Measurements from ENCODE around the gene DCXR. TPM values are rescaled to one million over a fixed set of nuclear protein-coding genes. Genes with fewer than 3 reads are reported as not detected.

The DCXR gene
- polyA plus RNA-seq, 10 donors: 20.6 to 42.5 (median 35.0) TPM

DNA sequence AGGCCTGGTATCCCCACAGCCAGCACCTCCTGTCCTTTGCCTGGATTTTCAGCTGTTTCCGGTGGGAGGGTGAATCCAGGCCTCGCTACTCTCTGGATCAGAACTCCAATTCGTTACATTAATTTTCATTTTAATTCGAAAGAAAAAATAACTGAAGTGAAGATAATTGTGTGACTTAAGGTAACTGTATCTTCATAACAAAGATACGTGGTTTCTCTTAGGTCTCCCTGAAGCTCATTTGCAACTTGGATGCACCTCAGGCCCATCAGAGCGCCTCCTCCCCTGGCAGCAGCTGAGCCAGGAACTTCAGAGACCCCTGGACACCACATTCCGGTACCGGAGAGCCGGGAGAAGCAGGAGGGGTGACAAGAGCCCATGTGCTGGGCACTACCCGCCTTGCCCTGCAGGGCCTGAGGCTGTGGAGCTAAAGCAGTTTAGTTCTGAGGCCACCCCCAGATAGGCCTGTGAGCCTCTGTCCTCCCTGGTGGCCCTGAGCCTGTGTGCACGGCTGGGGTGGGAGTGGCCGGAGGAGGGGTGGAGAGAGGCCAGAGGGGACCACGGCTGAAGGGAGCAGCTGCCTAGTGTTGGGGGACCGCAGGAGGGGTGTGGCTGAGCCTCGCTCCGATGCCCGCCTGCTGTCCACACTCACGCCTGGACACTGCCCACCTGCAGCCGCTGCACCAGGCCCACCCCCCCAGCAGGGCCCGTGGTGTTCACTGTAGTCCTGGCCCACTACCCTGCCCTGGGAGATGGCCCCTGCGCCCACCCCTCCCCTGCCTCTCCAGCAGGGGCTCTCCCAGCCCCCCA, 39.5 kb upstream of the DCXR start:
- peak in 1 of 3 donors; percentile 78 for DNase-seq

DNA sequence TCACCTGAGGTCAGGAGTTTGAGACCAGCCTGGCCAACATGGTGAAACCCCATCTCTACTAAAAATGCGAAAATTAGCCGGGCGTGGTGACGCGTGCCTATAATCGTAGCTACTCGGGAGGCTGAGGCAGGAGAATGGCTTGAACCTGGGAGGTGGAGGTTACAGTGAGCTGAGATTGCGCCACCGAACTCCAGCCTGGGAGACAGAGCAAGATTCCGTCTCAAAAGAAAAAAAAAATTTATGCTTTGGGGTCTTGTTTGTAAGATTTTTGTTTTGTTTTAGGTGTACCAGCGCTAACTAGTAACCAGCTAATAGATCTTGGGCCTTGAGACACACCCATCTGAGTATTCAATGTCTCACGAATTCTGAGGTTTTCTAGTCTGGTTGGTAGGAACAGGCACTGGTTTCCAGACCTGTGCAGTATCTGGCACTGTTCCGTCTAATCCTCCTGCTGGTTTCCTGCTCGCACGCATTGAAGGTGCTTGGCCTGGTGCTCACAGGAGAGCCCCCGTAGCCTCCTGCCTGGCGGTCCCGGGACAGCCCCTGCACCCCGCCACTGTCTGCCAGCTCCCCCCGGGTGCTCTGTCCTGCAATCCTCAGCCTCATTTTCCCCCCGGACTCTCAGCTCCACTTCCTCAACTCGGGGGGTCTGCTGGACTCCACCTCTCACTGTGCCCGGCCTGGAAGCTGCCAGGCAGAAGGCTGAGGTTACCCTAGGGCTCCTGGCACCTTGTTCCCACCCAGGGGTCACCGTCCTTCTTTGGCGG, 38.7 kb upstream of the DCXR start:
- no peak for DNase-seq

DNA sequence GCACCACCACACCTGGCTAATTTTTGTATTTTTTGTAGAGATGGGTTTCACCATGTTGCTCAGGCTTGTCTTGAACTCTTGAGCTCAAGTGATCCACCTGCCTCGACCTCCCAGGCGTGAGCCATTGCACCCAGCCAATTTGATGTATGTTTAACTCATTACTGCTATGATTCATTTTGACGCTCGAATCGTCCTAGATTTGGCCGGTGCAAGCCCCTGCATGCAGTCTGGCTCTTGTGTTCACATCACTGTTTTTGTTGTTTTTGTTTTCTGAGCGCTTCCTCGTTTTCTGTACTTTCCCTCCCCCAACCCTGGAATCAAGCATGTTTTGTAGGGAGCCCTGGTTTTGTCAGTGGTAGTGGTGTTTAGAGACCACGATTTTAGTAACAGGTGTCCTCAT, 35.9 kb upstream of the DCXR start:
- no peak for DNase-seq

DNA sequence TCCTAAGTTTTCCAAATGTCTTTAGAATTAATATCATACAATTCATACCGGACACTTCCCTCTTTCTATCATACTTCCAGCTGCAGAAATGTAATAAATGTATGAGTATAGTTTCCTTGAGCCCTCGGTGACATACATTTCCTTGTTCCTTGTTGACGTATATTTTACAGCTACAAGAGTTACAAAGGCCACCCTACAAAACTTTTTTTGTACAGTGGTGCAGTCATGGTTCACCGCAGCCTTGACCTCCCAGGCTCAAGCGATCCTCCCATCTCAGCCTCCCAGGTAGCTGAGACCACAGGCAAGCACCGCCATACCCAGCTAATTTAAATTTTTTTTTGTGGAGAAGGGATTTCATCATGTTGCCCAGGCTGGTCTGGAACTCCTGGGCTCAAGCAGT, 35.3 kb upstream of the DCXR start:
- no peak for DNase-seq

GRCh38 chr17:82070611-82071010, 33.1 kb upstream of the DCXR start:
- no peak for DNase-seq

GRCh38 chr17:82065638-82066303, 28.3 kb upstream of the DCXR start, which contains the start of gene DUS1L:
TSS of gene DUS1L (minus strand) at chr17:82065804. CDS start at chr17:82065059, 745 bp downstream.
- peak; percentile 51 to 82 (median 74) for DNase-seq

DNA sequence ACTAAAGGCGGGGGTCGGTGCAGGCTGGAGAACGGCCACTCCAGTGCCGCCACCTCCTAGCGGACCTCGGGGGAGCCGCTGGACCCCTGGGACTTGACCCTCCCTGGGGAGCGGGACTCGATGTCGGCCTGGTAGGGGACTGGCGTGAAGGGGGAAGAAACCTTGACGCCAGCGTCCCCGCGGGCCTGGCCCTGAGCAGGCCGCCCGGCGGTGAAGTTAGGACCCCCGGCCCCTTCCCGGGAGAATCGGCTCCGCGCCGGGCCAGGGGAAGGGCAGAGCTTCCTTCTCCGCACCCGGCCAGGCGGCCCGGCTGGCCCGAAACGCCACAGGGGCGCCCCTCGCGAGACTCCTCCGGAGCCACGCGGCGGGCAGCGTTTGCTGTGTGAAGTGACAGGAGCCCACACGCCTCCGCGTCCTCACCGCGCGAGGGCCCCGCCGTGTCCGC, 27.7 kb upstream of the DCXR start:
- no peak for DNase-seq

- DNase-seq: no peak
Measured at GRCh38 chr17:82064433-82065192, 27.1 kb upstream of the DCXR start.

GRCh38 chr17:82063424-82064415, 26.2 kb upstream of the DCXR start:
- DNase-seq: no peak

DNA sequence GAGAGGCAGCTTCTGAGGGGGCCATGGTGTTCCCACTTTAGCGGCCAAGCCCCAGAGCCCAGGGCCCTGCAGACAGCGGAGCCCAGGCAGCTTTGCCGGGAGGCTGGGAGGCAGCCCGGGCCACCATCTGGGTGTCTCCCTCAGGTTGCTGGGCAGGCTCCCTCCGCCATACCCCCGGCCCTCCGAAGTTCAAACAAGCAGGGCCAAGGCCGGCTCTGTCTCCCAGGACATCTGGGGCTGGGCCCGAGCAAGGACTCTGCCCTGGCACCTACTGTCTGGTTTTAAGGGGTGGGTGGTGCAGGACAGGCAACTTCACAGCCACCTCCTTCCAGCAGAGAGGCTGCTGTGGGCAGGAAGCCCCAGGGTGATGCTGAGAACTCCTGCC, 25.5 kb upstream of the DCXR start:
- no peak for DNase-seq

DNA sequence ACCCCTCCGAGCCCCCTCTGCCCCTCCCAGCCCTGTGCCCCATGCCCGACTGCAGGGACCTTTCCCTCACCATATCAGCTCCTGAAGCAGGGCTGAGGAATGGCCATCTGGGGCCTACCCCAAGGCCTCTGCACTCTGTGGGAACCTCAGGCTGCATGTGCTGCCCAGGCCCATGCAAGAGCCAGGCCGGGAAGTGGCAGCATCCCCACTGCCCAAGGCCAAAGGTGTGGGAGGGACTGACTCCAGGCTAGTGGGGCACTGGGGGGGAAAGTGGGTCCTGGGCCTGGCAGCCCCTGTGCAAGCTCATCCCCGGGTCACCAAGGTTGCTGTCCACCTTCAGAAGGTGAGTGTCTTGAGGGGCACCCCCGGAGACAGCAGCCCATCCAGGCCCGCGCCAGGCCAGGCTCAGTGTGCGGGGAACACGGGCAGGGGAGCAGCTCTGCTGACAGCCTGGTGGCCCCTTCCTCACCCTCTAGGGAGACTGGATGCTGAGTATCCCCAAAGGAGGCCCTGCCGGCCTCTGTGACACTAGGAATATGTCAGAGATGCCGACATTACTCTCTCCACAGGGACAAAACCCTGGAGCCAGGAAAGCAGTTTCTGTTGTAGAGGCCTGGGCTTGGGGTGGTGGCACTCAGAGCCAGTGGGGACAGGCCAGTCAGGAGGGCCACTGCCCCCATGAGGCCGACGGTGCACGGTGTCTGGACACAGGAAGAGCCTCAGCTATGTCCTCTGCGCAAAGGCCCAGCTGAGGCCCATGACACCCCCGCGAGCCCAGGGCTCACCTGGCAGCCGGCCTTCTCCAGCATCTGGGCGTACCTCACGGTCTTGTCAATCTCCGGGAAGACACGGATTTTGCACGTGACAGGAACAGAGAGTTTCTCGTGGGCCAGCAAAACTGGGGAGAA, 24.8 kb upstream of the DCXR start:
- no peak for DNase-seq

- DNase-seq: peak in 1 of 3 donors; percentile 2
Measured at GRCh38 chr17:82061047-82061925, 23.8 kb upstream of the DCXR start.

- peak in 1 of 3 donors; percentile 2 for DNase-seq
Measured at GRCh38 chr17:82060614-82061013, 23.1 kb upstream of the DCXR start.

- no peak for DNase-seq
Measured at GRCh38 chr17:82060001-82060380, 22.5 kb upstream of the DCXR start.

- DNase-seq: peak in 1 of 3 donors; percentile 9
Measured at GRCh38 chr17:82059272-82060000, 21.9 kb upstream of the DCXR start.

DNA sequence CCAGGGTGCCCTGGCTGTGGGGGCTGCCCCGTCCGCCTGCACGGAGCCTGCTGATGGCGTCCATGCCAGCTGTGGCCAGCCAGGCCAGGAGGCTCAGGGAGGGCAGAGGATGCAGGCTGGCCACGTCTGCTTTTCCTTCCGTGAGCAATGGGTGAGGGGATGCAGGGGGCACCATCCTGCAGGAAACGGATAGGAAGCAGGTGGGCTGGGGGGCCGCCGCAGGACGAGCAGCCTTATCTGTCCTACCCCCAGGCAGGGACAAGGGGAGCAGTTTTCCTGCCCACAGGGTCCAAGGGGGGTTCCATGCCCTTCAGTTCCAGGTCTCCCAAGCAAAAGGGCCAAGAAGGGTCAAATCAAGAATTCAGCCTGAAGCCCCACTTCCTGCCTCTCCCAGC, 21.4 kb upstream of the DCXR start:
- peak in 1 of 3 donors; percentile 3 for DNase-seq

DNA sequence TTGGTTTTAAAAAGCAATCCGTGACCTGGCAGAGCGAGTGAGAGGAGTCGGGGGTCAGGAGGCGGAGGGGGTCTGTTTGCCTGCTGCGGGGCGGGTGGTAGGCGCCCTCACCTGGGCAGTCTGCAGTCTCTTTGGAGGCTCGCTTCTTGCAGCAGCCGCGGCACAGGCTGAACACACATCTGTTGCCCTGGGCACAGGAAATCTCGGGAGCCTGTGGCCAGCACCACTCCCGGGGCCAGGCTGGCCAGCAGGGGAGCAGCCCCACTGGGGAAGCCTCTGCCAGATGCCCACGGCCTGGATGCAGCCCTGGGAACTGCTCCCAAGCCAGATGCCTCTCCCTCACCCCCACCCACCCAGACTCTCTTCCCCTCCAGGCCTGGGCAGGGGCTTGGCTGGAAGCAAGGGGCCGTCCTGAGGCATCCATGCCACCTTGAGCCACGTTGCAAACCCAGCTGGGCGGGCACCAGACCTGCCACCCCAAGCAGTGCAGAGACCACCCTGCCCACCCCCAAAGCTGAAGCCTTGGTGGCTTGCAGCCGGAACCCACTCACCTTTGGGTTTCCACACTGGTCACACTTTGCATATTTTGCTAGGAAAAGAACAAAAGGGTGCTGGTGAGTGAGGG, 20.8 kb upstream of the DCXR start:
- DNase-seq: peak in 1 of 3 donors; percentile 2
